ENCODE data around the gene UBE2G1. TPM values are rescaled to one million over a fixed set of nuclear protein-coding genes. Genes with fewer than 3 reads are reported as not detected.

The UBE2G1 gene
- polyA plus RNA-seq, 2 of the 4 experiments (the other 2 are of a cell fraction): 86.2 to 117 TPM

- TF ChIP-seq FOSL2 (IDR thresholded peaks at IDR 0.05) (no peak), FOSL2 (CRISPR knock-in tag; IDR thresholded peaks at IDR 0.05) (no peak), NR3C1 (IDR thresholded peaks at IDR 0.05) (no peak), PBX3 (IDR thresholded peaks at IDR 0.05) (no peak), TFCP2L1 (CRISPR knock-in tag; IDR thresholded peaks at IDR 0.05) (no peak)
These were observed 144.4 kb downstream of the UBE2G1 start (continued) for GRCh38 chr17:4221899-4222659.

- no peak for ATAC-seq
- H3K4me2 ChIP-seq: no peak overlapping the region
- no peak for DNase-seq (ENCODE audit: low read depth in 1 of 2, low spot score in 1 of 2)
- TF ChIP-seq MAFK (IDR thresholded peaks at IDR 0.05; ENCODE audit: partially characterized antibody) (no peak), SMC3 (IDR thresholded peaks at IDR 0.05) (no peak), HOXB5 (CRISPR knock-in tag; IDR thresholded peaks at IDR 0.05) (no peak), HES2 (IDR thresholded peaks at IDR 0.05) (no peak), EP300 (IDR thresholded peaks at IDR 0.05) (no peak), HDAC2 (IDR thresholded peaks at IDR 0.05) (no peak), BCL3 (IDR thresholded peaks at IDR 0.05) (no peak), HOXA7 (CRISPR knock-in tag; IDR thresholded peaks at IDR 0.05) (no peak), GATA3 (IDR thresholded peaks at IDR 0.05; ENCODE audit: borderline replicate concordance) (no peak), CEBPB (IDR thresholded peaks at IDR 0.05) (no peak), CHD2 (IDR thresholded peaks at IDR 0.05; ENCODE audit: low read length, partially characterized antibody) (no peak), NPAS2 (CRISPR knock-in tag; IDR thresholded peaks at IDR 0.05; ENCODE audit: borderline replicate concordance) (no peak), POLR2AphosphoS2 (conservative IDR thresholded peaks at IDR 0.05; ENCODE audit: low read length) (no peak), MYC (IDR thresholded peaks at IDR 0.05; ENCODE audit: borderline replicate concordance, low read length) (no peak), RFX5 (IDR thresholded peaks at IDR 0.05) (no peak), ZNF302 (CRISPR knock-in tag; IDR thresholded peaks at IDR 0.05) (no peak), ELK1 (IDR thresholded peaks at IDR 0.05; ENCODE audit: low read depth, low read length) (no peak), MAX (IDR thresholded peaks at IDR 0.05) (no peak), USF2 (IDR thresholded peaks at IDR 0.05) (no peak)
- no peak overlapping the region for H3K27ac ChIP-seq
- no peaks in the 10 kb centered on the region for H3K9me3 ChIP-seq
- FAIRE-seq: no peak
- no peak overlapping the region for H3K4me3 ChIP-seq
- ChIA-PET POLR2A (no interaction called here), CTCF (interaction anchor here (0.7 to 0.9 kb wide), 3 partner anchors 9 to 200 kb away, joined by 3 to 4 read pairs (median 3); no protein-coding TSS in a partner anchor)
- H3K4me1 ChIP-seq: no peaks in the 10 kb centered on the region
- WGBS (ENCODE audit: missing lambda C conversion rate): 84% methylated on average over 4 of the region's 4 CpGs
These were observed 145.3 kb downstream of the UBE2G1 start for GRCh38 chr17:4221163-4221562.
